Lung (tissue), 12 donors: ENCODE results near the gene ARMS2. TPM values are rescaled to one million over a fixed set of nuclear protein-coding genes. Genes with fewer than 3 reads are reported as not detected.

Experiments
- ATAC-seq: fragments of 200-7000 bp; cut with Tn5 transposase; one replicate; pipeline ENCODE4 v1.9.1; 2020; ENCODE audit warnings: moderate number of reproducible peaks; ENCODE audit not compliant: insufficient read depth, low FRiP score
- DNase-seq, 3 donors: peaks; one replicate each; pipeline ENCODE4 v3.0.0-alpha.2; 2013 to 2017
- H3K27ac ChIP-seq, 2 donors: one replicate each; pipeline ENCODE4 v1.5.1; 2013; ENCODE audit warnings: mild to moderate bottlenecking in 2 of 2, moderate library complexity in 2 of 2, control low read depth in 1 of 2, inconsistent platforms in 1 of 2, low read depth in 1 of 2, low read length in 1 of 2
- H3K27me3 ChIP-seq, 3 donors: one replicate each; pipeline ENCODE4 v1.5.1; 2013; ENCODE audit warnings: low read length in 2 of 3; ENCODE audit not compliant: control insufficient read depth in 3 of 3, insufficient read depth in 3 of 3
- H3K36me3 ChIP-seq, 4 donors: one replicate each; pipeline ENCODE4 v1.5.1; 2013; ENCODE audit warnings: low read length in 4 of 4, mild to moderate bottlenecking in 1 of 4, moderate library complexity in 1 of 4; ENCODE audit not compliant: control insufficient read depth in 4 of 4, insufficient read depth in 4 of 4
- H3K4me1 ChIP-seq, 5 donors: one replicate each; pipeline ENCODE4 v1.5.1; 2013; ENCODE audit warnings: low read length in 5 of 5, mild to moderate bottlenecking in 2 of 5, moderate library complexity in 1 of 5; ENCODE audit not compliant: control insufficient read depth in 5 of 5, insufficient read depth in 5 of 5
- H3K4me3 ChIP-seq: one replicate; pipeline ENCODE4 v1.5.1; 2013; ENCODE audit warnings: mild to moderate bottlenecking, control low read depth, moderate library complexity
- H3K9ac ChIP-seq, 2 donors: one replicate each; pipeline ENCODE4 v1.5.1; 2013; ENCODE audit warnings: low read length in 2 of 2, control low read depth in 1 of 2; ENCODE audit not compliant: insufficient read depth in 1 of 2
- H3K9me3 ChIP-seq, 4 donors: one replicate each; pipeline ENCODE4 v1.5.1; 2013; ENCODE audit warnings: low read length in 3 of 4, mild to moderate bottlenecking in 1 of 4, moderate library complexity in 1 of 4; ENCODE audit not compliant: control insufficient read depth in 4 of 4, insufficient read depth in 3 of 4
- WGBS, 2 donors: extraction: QIAGEN DNeasy Blood & Tissue Kit; methylation state at CpG; one replicate each; pipeline ENCODE4 v1.1.7; 2013; 5-methylcytosine and 5-hydroxymethylcytosine counted together
- polyA plus RNA-seq, 2 donors: library from polyadenylated mRNA; stranded (reverse); fragments of 200-250 nt; gene quantifications; one replicate each; pipeline ENCODE4 v1.2.1, GENCODE V29; 2013
- total RNA-seq, 2 donors: library from RNA; depleted of rRNA in 1 of 2; stranded (reverse); fragments of >200 nt in 1 of 2; gene quantifications; one replicate each; pipeline ENCODE4 v1.2.1, GENCODE V29; 2014 to 2021
- TF ChIP-seq, protein P1 (sequence below): IDR thresholded peaks from 2 replicates; pipeline ENCODE4 v1.5.1; 2012; ENCODE audit warnings: mild to moderate bottlenecking; ENCODE audit errors: control extremely low read depth, extremely low read depth
- donor health status: control.
- donor health status: control.
- donor health status: Bipolar disorder and iron deficiency.
- donor health status: healthy.
- donor health status: DM: yes; HTN: yes; CAD: no.

ARMS2 gene
- total and polyA plus RNA-seq, 4 donors: not detected

DNA sequence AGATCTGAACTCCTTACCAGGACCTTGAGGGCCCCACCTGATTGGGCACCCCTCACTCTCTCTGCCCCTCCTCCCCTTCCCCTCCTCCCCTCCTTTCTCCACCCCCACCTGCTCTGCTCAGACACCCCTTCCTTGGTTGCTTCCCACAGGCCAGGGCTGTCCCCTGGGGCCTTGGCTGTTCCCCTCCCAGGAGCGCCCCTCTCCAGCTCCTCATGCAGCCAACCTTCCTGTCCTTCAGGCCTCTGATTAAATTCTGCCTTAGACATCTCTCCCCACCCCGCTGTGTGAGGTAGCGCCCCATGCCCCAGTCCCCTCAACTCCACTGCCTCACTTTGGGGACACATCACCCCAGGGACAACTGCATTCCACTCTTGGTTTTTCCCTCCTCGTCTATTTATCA lies 39.3 kb downstream of the ARMS2 start:
- 88 to 95% methylated on average over 4 of the region's 4 CpGs for WGBS, 2 donors
- Histone ChIP-seq H3K4me1 (peaks cover 0 to 10% (median 8%) of the 10 kb centered on the region in 5 donors), H3K4me3 (no peak overlapping the region), H3K9me3 (no peaks in the 10 kb centered on the region), H3K27me3 (no peaks in the 10 kb centered on the region), H3K36me3 (peaks cover 0 to 2% (median 0%) of the 10 kb centered on the region in 4 donors), H3K9ac (no peak overlapping the region), H3K27ac (no peak overlapping the region)
- TF ChIP-seq, protein P1, sequence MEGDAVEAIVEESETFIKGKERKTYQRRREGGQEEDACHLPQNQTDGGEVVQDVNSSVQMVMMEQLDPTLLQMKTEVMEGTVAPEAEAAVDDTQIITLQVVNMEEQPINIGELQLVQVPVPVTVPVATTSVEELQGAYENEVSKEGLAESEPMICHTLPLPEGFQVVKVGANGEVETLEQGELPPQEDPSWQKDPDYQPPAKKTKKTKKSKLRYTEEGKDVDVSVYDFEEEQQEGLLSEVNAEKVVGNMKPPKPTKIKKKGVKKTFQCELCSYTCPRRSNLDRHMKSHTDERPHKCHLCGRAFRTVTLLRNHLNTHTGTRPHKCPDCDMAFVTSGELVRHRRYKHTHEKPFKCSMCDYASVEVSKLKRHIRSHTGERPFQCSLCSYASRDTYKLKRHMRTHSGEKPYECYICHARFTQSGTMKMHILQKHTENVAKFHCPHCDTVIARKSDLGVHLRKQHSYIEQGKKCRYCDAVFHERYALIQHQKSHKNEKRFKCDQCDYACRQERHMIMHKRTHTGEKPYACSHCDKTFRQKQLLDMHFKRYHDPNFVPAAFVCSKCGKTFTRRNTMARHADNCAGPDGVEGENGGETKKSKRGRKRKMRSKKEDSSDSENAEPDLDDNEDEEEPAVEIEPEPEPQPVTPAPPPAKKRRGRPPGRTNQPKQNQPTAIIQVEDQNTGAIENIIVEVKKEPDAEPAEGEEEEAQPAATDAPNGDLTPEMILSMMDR: no peak
- no peak for DNase-seq
- no peak for ATAC-seq

DNA sequence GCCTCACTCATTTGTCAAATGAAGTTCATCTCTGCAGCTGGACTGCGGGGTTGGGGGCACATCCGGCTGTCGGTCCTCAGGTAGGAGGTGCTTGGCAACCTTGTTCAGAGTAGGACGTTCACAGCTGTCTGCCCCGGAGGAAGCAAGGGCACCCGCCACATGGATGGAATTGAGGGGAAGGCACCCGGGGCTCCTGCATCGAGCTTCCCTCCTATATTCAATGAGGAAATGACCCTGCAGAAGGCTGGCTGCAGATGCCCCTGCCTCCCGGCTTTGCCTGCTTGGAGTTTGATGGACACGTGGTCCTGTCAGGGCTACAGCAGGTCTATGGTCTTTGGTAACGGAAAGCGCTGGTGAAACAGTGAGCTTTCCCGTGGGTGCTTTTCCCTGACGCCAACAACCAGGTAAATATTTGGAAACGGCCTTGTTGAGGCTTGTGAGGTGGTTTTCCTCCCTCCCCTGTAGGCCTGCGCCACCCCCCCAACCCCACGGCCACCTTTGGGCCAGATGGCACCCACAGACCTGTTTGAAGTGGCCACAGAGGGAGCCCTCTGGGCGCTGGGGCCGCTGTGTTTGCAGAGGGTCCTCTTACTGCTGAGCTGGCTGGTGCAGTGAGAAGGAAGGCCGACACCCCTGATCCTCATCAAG lies 39.8 kb downstream of the ARMS2 start:
- ATAC-seq (no peak), DNase-seq (peak in 1 of 3 donors; percentile 29)
- Histone ChIP-seq H3K36me3 (peaks cover 0 to 2% (median 0%) of the 10 kb centered on the region in 4 donors), H3K4me3 (no peak overlapping the region), H3K27me3 (no peaks in the 10 kb centered on the region), H3K27ac (no peak overlapping the region), H3K9ac (no peak overlapping the region), H3K9me3 (no peaks in the 10 kb centered on the region), H3K4me1 (peaks cover 3 to 12% (median 4%) of the 10 kb centered on the region in 5 donors)
- TF ChIP-seq, protein P1: no peak
- 86% methylated on average over 20 of the region's 20 CpGs for WGBS, 2 donors

DNA sequence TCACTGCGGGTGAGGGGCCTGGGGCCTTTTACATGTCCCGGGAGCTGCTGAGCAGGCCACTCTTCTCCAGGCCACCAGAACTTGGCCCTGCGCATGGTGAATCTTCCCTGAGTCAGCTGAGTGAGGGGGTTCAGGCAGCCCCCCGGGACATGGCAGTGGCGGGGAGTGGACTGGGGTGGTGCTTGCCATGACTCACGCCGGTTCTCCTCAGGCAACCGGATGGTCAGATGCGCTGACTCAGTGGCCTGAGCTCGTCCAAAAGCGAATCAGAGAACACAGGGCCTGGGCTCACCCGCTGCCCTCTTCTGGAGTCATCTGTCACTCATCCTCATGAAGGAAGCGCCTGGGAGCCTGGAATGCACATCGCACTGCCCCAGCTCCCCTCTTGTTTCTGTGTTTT lies 40.4 kb downstream of the ARMS2 start:
- TF ChIP-seq, protein P1: no peak
- 91 to 94% methylated on average over 14 of the region's 14 CpGs for WGBS, 2 donors
- ATAC-seq: no peak
- peaks cover 3 to 18% (median 6%) of the 10 kb centered on the region in 5 donors for H3K4me1 ChIP-seq
- H3K9ac ChIP-seq: no peak overlapping the region
- DNase-seq: no peak
- no peaks in the 10 kb centered on the region for H3K27me3 ChIP-seq
- no peaks in the 10 kb centered on the region for H3K36me3 ChIP-seq
- H3K4me3 ChIP-seq: no peak overlapping the region
- H3K9me3 ChIP-seq: no peaks in the 10 kb centered on the region
- H3K27ac ChIP-seq: no peak overlapping the region
